Measurements from ENCODE around the gene PRAMEF12.

- TF ChIP-seq USF1 (IDR thresholded peaks at IDR 0.05) (no peak), YY1 (IDR thresholded peaks at IDR 0.05; ENCODE audit: low read depth) (no peak), CEBPB (IDR thresholded peaks at IDR 0.05) (no peak), NFIC (IDR thresholded peaks at IDR 0.05) (no peak), EP300 (IDR thresholded peaks at IDR 0.05; ENCODE audit: borderline replicate concordance) (no peak), TEAD4 (IDR thresholded peaks at IDR 0.05) (no peak), RAD21 (IDR thresholded peaks at IDR 0.05; ENCODE audit: low read depth) (no peak), TAF1 (IDR thresholded peaks at IDR 0.05; ENCODE audit: low read depth) (no peak), TCF12 (IDR thresholded peaks at IDR 0.05; ENCODE audit: low read depth) (no peak), EGR1 (IDR thresholded peaks at IDR 0.05) (no peak), MAX (IDR thresholded peaks at IDR 0.05) (no peak), FOXM1 (IDR thresholded peaks at IDR 0.05; ENCODE audit: borderline replicate concordance, low read depth) (no peak), CREB1 (IDR thresholded peaks at IDR 0.05; ENCODE audit: low read depth) (no peak)
- TF ChIP-seq, protein P1, sequence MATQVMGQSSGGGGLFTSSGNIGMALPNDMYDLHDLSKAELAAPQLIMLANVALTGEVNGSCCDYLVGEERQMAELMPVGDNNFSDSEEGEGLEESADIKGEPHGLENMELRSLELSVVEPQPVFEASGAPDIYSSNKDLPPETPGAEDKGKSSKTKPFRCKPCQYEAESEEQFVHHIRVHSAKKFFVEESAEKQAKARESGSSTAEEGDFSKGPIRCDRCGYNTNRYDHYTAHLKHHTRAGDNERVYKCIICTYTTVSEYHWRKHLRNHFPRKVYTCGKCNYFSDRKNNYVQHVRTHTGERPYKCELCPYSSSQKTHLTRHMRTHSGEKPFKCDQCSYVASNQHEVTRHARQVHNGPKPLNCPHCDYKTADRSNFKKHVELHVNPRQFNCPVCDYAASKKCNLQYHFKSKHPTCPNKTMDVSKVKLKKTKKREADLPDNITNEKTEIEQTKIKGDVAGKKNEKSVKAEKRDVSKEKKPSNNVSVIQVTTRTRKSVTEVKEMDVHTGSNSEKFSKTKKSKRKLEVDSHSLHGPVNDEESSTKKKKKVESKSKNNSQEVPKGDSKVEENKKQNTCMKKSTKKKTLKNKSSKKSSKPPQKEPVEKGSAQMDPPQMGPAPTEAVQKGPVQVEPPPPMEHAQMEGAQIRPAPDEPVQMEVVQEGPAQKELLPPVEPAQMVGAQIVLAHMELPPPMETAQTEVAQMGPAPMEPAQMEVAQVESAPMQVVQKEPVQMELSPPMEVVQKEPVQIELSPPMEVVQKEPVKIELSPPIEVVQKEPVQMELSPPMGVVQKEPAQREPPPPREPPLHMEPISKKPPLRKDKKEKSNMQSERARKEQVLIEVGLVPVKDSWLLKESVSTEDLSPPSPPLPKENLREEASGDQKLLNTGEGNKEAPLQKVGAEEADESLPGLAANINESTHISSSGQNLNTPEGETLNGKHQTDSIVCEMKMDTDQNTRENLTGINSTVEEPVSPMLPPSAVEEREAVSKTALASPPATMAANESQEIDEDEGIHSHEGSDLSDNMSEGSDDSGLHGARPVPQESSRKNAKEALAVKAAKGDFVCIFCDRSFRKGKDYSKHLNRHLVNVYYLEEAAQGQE (IDR thresholded peaks at IDR 0.05; ENCODE audit: low read depth) = no peak
Measured at GRCh38 chr1:12809933-12810332, 36.4 kb downstream of the PRAMEF12 start.

All from Ishikawa (cell line).